Measurements from ENCODE around the gene CDC34. TPM values are rescaled to one million over a fixed set of nuclear protein-coding genes. Genes with fewer than 3 reads are reported as not detected.

The CDC34 gene
- total and polyA plus RNA-seq, 2 of the 8 experiments (the other 6 are each of a cell fraction or from before 2014, with no cell fraction given), result 95.9 to 129 TPM

- Histone ChIP-seq H2BK15ac (ENCODE audit: low read length) (no peak overlapping the region), H3K18ac (ENCODE audit: extremely low read depth, low read length) (no peak overlapping the region), H2BK20ac (ENCODE audit: low read length) (no peak overlapping the region), H3K36me3 (ENCODE audit: control insufficient read depth in 2 of 4, insufficient read depth in 4 of 4, low read length in 3 of 4) (peaks cover 0 to 3% (median 0%) of the 10 kb centered on the region in 4 experiments; a peak in 1 of 8 replicates), H3K23ac (ENCODE audit: insufficient read length) (no peak overlapping the region), H3K4me2 (ENCODE audit: insufficient read depth in 1 of 2, low read depth in 2 of 2, low read length in 2 of 2) (no peak overlapping the region), H3K14ac (ENCODE audit: insufficient read length) (no peak overlapping the region), H3K79me1 (ENCODE audit: low read depth, low read length) (no peaks in the 10 kb centered on the region), H4K8ac (ENCODE audit: extremely low read depth, insufficient read depth, low read length) (no peak overlapping the region), H2BK120ac (replicated peaks; ENCODE audit: low read depth, low read length) (no peak overlapping the region), H3K9me3 (ENCODE audit: insufficient read depth in 2 of 2, low read depth in 1 of 2, low read length in 1 of 2) (no peaks in the 10 kb centered on the region), H4K20me1 (replicated peaks in 1 of 2; ENCODE audit: control insufficient read depth in 1 of 2, insufficient read depth in 2 of 2, low read length in 2 of 2) (peaks cover 0 to 7% of the 10 kb centered on the region in 2 experiments), H4K5ac (ENCODE audit: insufficient read length, low read depth, low read length) (no peak overlapping the region), H2BK12ac (ENCODE audit: low read depth, low read length) (no peak overlapping the region), H2AK5ac (ENCODE audit: low read depth, low read length) (no peak overlapping the region), H2AFZ (ENCODE audit: low read length) (no peak overlapping the region), H3K4me3 (ENCODE audit: extremely low read depth in 1 of 4, insufficient read depth in 2 of 4, low read depth in 3 of 4, low read length in 4 of 4) (no peak overlapping the region), H3K4me1 (replicated peaks in 1 of 4; ENCODE audit: control insufficient read depth in 3 of 4, insufficient read depth in 4 of 4, low read length in 3 of 4) (peaks cover 0 to 9% (median 6%) of the 10 kb centered on the region in 4 experiments; a peak in 5 of 7 replicates), H4K91ac (replicated peaks; ENCODE audit: insufficient read length, low read length) (no peak overlapping the region), H3K79me2 (ENCODE audit: control insufficient read depth in 1 of 2, insufficient read depth in 2 of 2, low read length in 2 of 2) (no peaks in the 10 kb centered on the region), H3K23me2 (ENCODE audit: low read depth, low read length) (peaks cover 10% of the 10 kb centered on the region; the same call in 1 of the 2 replicates), H3K56ac (replicated peaks; ENCODE audit: insufficient read length, low read depth, low read length) (no peak overlapping the region), H3K4ac (replicated peaks; ENCODE audit: insufficient read length, low read depth, low read length) (no peak overlapping the region), H3K9ac (replicated peaks in 1 of 4; ENCODE audit: extremely low read depth in 1 of 4, low read depth in 3 of 4, low read length in 3 of 4) (no peak overlapping the region), H2BK5ac (ENCODE audit: low read depth, low read length) (no peak overlapping the region), H3K27me3 (replicated peaks in 1 of 4; ENCODE audit: control insufficient read depth in 3 of 4, extremely low read depth in 1 of 4, insufficient read depth in 3 of 4, low read length in 3 of 4) (peaks cover 19 to 26% (median 22%) of the 10 kb centered on the region in 4 experiments), H3K27ac (ENCODE audit: low read depth, low read length) (no peak overlapping the region)
- ChIA-PET POLR2A (ENCODE audit: partially characterized antibody) (no interaction called here), CTCF (ENCODE audit: partially characterized antibody) (no interaction called here)
- FAIRE-seq, result no peak
- TF ChIP-seq BCL11A (IDR thresholded peaks at IDR 0.05; ENCODE audit: low read depth in 2 of 2, low read length in 2 of 2) (no peak), E2F6 (IDR thresholded peaks at IDR 0.05) (no peak), MAFK (IDR thresholded peaks at IDR 0.05; ENCODE audit: low read depth, low read length) (no peak), SIX5 (IDR thresholded peaks at IDR 0.05; ENCODE audit: low read depth, low read length) (no peak), ATF2 (IDR thresholded peaks at IDR 0.05; ENCODE audit: low read length) (no peak), SRF (IDR thresholded peaks at IDR 0.05; ENCODE audit: low read depth, low read length) (no peak), EZH2 (IDR thresholded peaks at IDR 0.05; ENCODE audit: low read depth, low read length, severe bottlenecking) (no peak), SUZ12 (IDR thresholded peaks at IDR 0.05; ENCODE audit: low read length) (no peak), RXRA (IDR thresholded peaks at IDR 0.05; ENCODE audit: insufficient read depth, low read depth, low read length) (no peak), CBX8 (IDR thresholded peaks at IDR 0.05; ENCODE audit: borderline replicate concordance, low read depth, low read length) (no peak)
- WGBS, 2 experiments (ENCODE audit: extremely low coverage in 1 of 2, insufficient coverage in 1 of 2, insufficient read length in 1 of 2, insufficient replicate concordance in 2 of 2, low coverage in 1 of 2, low lambda C conversion rate in 2 of 2, missing lambda C conversion rate in 1 of 2), result 89% methylated on average over 9 of the region's 17 CpGs; no CpG with 5 or more reads in 1 of the 2 experiments
- DNase-seq (ENCODE audit: low read depth in 1 of 2, low spot score in 2 of 2), result no peak
These were observed 29.9 kb upstream of the CDC34 start for GRCh38 chr19:501646-502045.

All from H1 (cell line).